T-helper 2 cell treated with Interferon-gamma antibody and Interleukin-4, amounts not matched to agents 5 μg/mL and 100 μg/mL, for 36 hours (primary cell): ENCODE data around the gene ADCY5.

Experiments
- DNase-seq: peaks from one replicate; pipeline ENCODE4 v3.0.0; 2021; ENCODE audit warnings: low spot score
- H3K27ac Mint-ChIP-seq: one replicate; pipeline ENCODE4 v1.8.0; 2021; ENCODE audit warnings: mild to moderate bottlenecking, mixed read lengths
- H3K27me3 Mint-ChIP-seq: one replicate; pipeline ENCODE4 v1.8.0; 2021; ENCODE audit warnings: low read depth, mixed read lengths
- H3K36me3 Mint-ChIP-seq: one replicate; pipeline ENCODE4 v1.8.0; 2021; ENCODE audit warnings: low read depth, mixed read lengths
- H3K4me1 Mint-ChIP-seq: one replicate; pipeline ENCODE4 v1.8.0; 2021; ENCODE audit warnings: low read depth, mixed read lengths
- H3K4me3 Mint-ChIP-seq: one replicate; pipeline ENCODE4 v1.8.0; 2022; ENCODE audit warnings: mild to moderate bottlenecking, moderate library complexity, mixed read lengths
- H3K9me3 Mint-ChIP-seq: one replicate; pipeline ENCODE4 v1.8.0; 2021; ENCODE audit warnings: mixed read lengths

ADCY5 gene

GRCh38 chr3:123332124-123332641, 116.7 kb downstream of the ADCY5 start:
- no peaks in the 10 kb centered on the region for H3K9me3 Mint-ChIP-seq
- H3K27me3 Mint-ChIP-seq, result no peaks in the 10 kb centered on the region
- DNase-seq, result no peak
- peaks cover 5% of the 10 kb centered on the region for H3K4me1 Mint-ChIP-seq
- H3K27ac Mint-ChIP-seq, result no peak overlapping the region
- H3K4me3 Mint-ChIP-seq, result no peak overlapping the region
- H3K36me3 Mint-ChIP-seq, result no peaks in the 10 kb centered on the region

- Mint-ChIP-seq H3K4me3 (no peak overlapping the region), H3K9me3 (no peaks in the 10 kb centered on the region), H3K27ac (no peak overlapping the region), H3K4me1 (peaks cover 5% of the 10 kb centered on the region), H3K27me3 (no peaks in the 10 kb centered on the region), H3K36me3 (no peaks in the 10 kb centered on the region)
- DNase-seq, result no peak
Measured at GRCh38 chr3:123331651-123332050, 117.2 kb downstream of the ADCY5 start.

- no peak overlapping the region for H3K27ac Mint-ChIP-seq
- no peak for DNase-seq
- H3K9me3 Mint-ChIP-seq, result no peaks in the 10 kb centered on the region
- H3K4me1 Mint-ChIP-seq, result peaks cover 5% of the 10 kb centered on the region
- H3K27me3 Mint-ChIP-seq, result no peaks in the 10 kb centered on the region
- H3K4me3 Mint-ChIP-seq, result no peak overlapping the region
- H3K36me3 Mint-ChIP-seq, result no peaks in the 10 kb centered on the region
Measured at GRCh38 chr3:123331006-123331405, 117.9 kb downstream of the ADCY5 start.

GRCh38 chr3:123330441-123330991, 118.4 kb downstream of the ADCY5 start:
- no peak for DNase-seq
- H3K9me3 Mint-ChIP-seq, result no peaks in the 10 kb centered on the region
- H3K36me3 Mint-ChIP-seq, result no peaks in the 10 kb centered on the region
- no peak overlapping the region for H3K27ac Mint-ChIP-seq
- H3K27me3 Mint-ChIP-seq, result no peaks in the 10 kb centered on the region
- H3K4me1 Mint-ChIP-seq, result peaks cover 5% of the 10 kb centered on the region
- H3K4me3 Mint-ChIP-seq, result no peak overlapping the region

- Mint-ChIP-seq H3K36me3 (no peaks in the 10 kb centered on the region), H3K4me3 (no peak overlapping the region), H3K9me3 (no peaks in the 10 kb centered on the region), H3K27me3 (no peaks in the 10 kb centered on the region), H3K27ac (no peak overlapping the region), H3K4me1 (peaks cover under 1% of the 10 kb centered on the region)
- DNase-seq, result no peak
Measured at GRCh38 chr3:123329636-123330340, 119.1 kb downstream of the ADCY5 start.

- Mint-ChIP-seq H3K27ac (no peak overlapping the region), H3K4me1 (no peaks in the 10 kb centered on the region), H3K4me3 (no peak overlapping the region), H3K36me3 (no peaks in the 10 kb centered on the region), H3K9me3 (no peaks in the 10 kb centered on the region), H3K27me3 (no peaks in the 10 kb centered on the region)
- peak; percentile 48 for DNase-seq
Measured at GRCh38 chr3:123328851-123329635, 119.8 kb downstream of the ADCY5 start.

GRCh38 chr3:123327956-123328850, 120.7 kb downstream of the ADCY5 start:
- Mint-ChIP-seq H3K4me3 (no peak overlapping the region), H3K27ac (no peak overlapping the region), H3K36me3 (no peaks in the 10 kb centered on the region), H3K4me1 (no peaks in the 10 kb centered on the region), H3K9me3 (no peaks in the 10 kb centered on the region), H3K27me3 (no peaks in the 10 kb centered on the region)
- no peak for DNase-seq

- Mint-ChIP-seq H3K27me3 (no peaks in the 10 kb centered on the region), H3K9me3 (no peaks in the 10 kb centered on the region), H3K4me3 (no peak overlapping the region), H3K27ac (no peak overlapping the region), H3K4me1 (no peaks in the 10 kb centered on the region), H3K36me3 (no peaks in the 10 kb centered on the region)
- no peak for DNase-seq
Measured at GRCh38 chr3:123327480-123327879, 121.4 kb downstream of the ADCY5 start.

- no peak for DNase-seq
- H3K27ac Mint-ChIP-seq, result no peak overlapping the region
- H3K9me3 Mint-ChIP-seq, result no peaks in the 10 kb centered on the region
- H3K27me3 Mint-ChIP-seq, result no peaks in the 10 kb centered on the region
- no peaks in the 10 kb centered on the region for H3K36me3 Mint-ChIP-seq
- no peak overlapping the region for H3K4me3 Mint-ChIP-seq
- H3K4me1 Mint-ChIP-seq, result no peaks in the 10 kb centered on the region
Measured at GRCh38 chr3:123326531-123326930, 122.4 kb downstream of the ADCY5 start.

- no peaks in the 10 kb centered on the region for H3K9me3 Mint-ChIP-seq
- no peaks in the 10 kb centered on the region for H3K4me1 Mint-ChIP-seq
- no peak overlapping the region for H3K4me3 Mint-ChIP-seq
- DNase-seq, result no peak
- H3K36me3 Mint-ChIP-seq, result no peaks in the 10 kb centered on the region
- no peak overlapping the region for H3K27ac Mint-ChIP-seq
- no peaks in the 10 kb centered on the region for H3K27me3 Mint-ChIP-seq
Measured at GRCh38 chr3:123325766-123326256, 123.1 kb downstream of the ADCY5 start.

- Mint-ChIP-seq H3K27me3 (no peaks in the 10 kb centered on the region), H3K9me3 (no peaks in the 10 kb centered on the region), H3K4me1 (no peaks in the 10 kb centered on the region), H3K27ac (no peak overlapping the region), H3K4me3 (no peak overlapping the region), H3K36me3 (no peaks in the 10 kb centered on the region)
- no peak for DNase-seq
Measured at GRCh38 chr3:123324880-123325765, 123.8 kb downstream of the ADCY5 start.

GRCh38 chr3:123323781-123324180, 125.1 kb downstream of the ADCY5 start:
- no peaks in the 10 kb centered on the region for H3K27me3 Mint-ChIP-seq
- no peak overlapping the region for H3K4me3 Mint-ChIP-seq
- H3K27ac Mint-ChIP-seq, result no peak overlapping the region

GRCh38 chr3:123322866-123323265, 126.0 kb downstream of the ADCY5 start:
- Mint-ChIP-seq H3K27ac (no peak overlapping the region), H3K4me3 (no peak overlapping the region), H3K36me3 (no peaks in the 10 kb centered on the region), H3K9me3 (no peaks in the 10 kb centered on the region), H3K4me1 (no peaks in the 10 kb centered on the region), H3K27me3 (no peaks in the 10 kb centered on the region)
- no peak for DNase-seq

More at GRCh38 chr3:123323781-123324180, 125.1 kb downstream of the ADCY5 start:
- DNase-seq, result no peak
- Mint-ChIP-seq H3K4me1 (no peaks in the 10 kb centered on the region), H3K36me3 (no peaks in the 10 kb centered on the region), H3K9me3 (no peaks in the 10 kb centered on the region)
